NCI-H524 (cell line): ENCODE results near the gene NEK7.
"Not testable (repeated sequence)": the region's sequence is repeated elsewhere in the genome, so short reads cannot be mapped to it uniquely, and the experiment has no call there.

Experiments
- DNase-seq, 2 experiments: peaks; one replicate each; lab custom pipeline; 2025; lab: John Stamatoyannopoulos, UW

The NEK7 gene

GRCh38 chr1:198205016-198205684, 48.4 kb downstream of the NEK7 start:
- no peak for DNase-seq

GRCh38 chr1:198206292-198206691, 49.5 kb downstream of the NEK7 start:
- no peak for DNase-seq

- no peak for DNase-seq
Observed at GRCh38 chr1:198211696-198212095, 54.9 kb downstream of the NEK7 start.

- DNase-seq: no peak
Observed at GRCh38 chr1:198212126-198212525, 55.3 kb downstream of the NEK7 start.

GRCh38 chr1:198212675-198213074, 55.9 kb downstream of the NEK7 start:
- DNase-seq: no peak

GRCh38 chr1:198214924-198215323, 58.1 kb downstream of the NEK7 start:
- DNase-seq: no peak

GRCh38 chr1:198220428-198220827, 63.6 kb downstream of the NEK7 start:
- no peak for DNase-seq

- DNase-seq: not testable (repeated sequence)
Observed at GRCh38 chr1:198227010-198227409, 70.2 kb downstream of the NEK7 start.

- DNase-seq: not testable (repeated sequence)
Observed at GRCh38 chr1:198227454-198227853, 70.7 kb downstream of the NEK7 start.

- no peak for DNase-seq
Observed at GRCh38 chr1:198228925-198229324, 72.1 kb downstream of the NEK7 start.

- no peak for DNase-seq
Observed at GRCh38 chr1:198231779-198232178, 75.0 kb downstream of the NEK7 start.

GRCh38 chr1:198232378-198232777, 75.6 kb downstream of the NEK7 start:
- no peak for DNase-seq

- no peak for DNase-seq
Observed at GRCh38 chr1:198232940-198233675, 76.3 kb downstream of the NEK7 start.

GRCh38 chr1:198234520-198235251, 77.9 kb downstream of the NEK7 start:
- DNase-seq: no peak

GRCh38 chr1:198238121-198238520, 81.3 kb downstream of the NEK7 start:
- DNase-seq: no peak

GRCh38 chr1:198241553-198241952, 84.8 kb downstream of the NEK7 start:
- no peak for DNase-seq

- DNase-seq: no peak
Observed at GRCh38 chr1:198244772-198245171, 88.0 kb downstream of the NEK7 start.

- DNase-seq: no peak
Observed at GRCh38 chr1:198245379-198245778, 88.6 kb downstream of the NEK7 start.

- DNase-seq: no peak
Observed at GRCh38 chr1:198246337-198246736, 89.5 kb downstream of the NEK7 start.

GRCh38 chr1:198253259-198253658, 96.5 kb downstream of the NEK7 start:
- DNase-seq: no peak

GRCh38 chr1:198253668-198254067, 96.9 kb downstream of the NEK7 start:
- DNase-seq: no peak

- no peak for DNase-seq
Observed at GRCh38 chr1:198254521-198254920, 97.7 kb downstream of the NEK7 start.

GRCh38 chr1:198254948-198255347, 98.2 kb downstream of the NEK7 start:
- DNase-seq: no peak
